Colonic mucosa (tissue), 4 donors: ENCODE data around the gene MTERF4. TPM values are rescaled to one million over a fixed set of nuclear protein-coding genes. Genes with fewer than 3 reads are reported as not detected.

Experiments
- DNase-seq: peaks from one replicate; pipeline ENCODE4 v3.0.0-alpha.2; 2020
- H3K27ac ChIP-seq: fragments of 200-600 bp; one replicate; pipeline ENCODE4 v1.8.0; 2021
- H3K27me3 ChIP-seq: fragments of 200-600 bp; one replicate; pipeline ENCODE4 v1.8.0; 2021
- H3K36me3 ChIP-seq: fragments of 200-600 bp; one replicate; pipeline ENCODE4 v1.8.0; 2021
- H3K4me1 ChIP-seq: fragments of 200-600 bp; one replicate; pipeline ENCODE4 v1.8.0; 2021; ENCODE audit warnings: mild to moderate bottlenecking
- H3K4me3 ChIP-seq: fragments of 200-600 bp; one replicate; pipeline ENCODE4 v1.8.0; 2021
- H3K9ac ChIP-seq, 2 donors: one replicate each; pipeline ENCODE4 v1.7.0; 2013; ENCODE audit warnings: control low read depth in 2 of 2, low read depth in 2 of 2, low read length in 2 of 2
- H3K9me3 ChIP-seq: fragments of 200-600 bp; one replicate; pipeline ENCODE4 v1.8.0; 2021
- CTCF ChIP-seq: fragments of 200-600 bp; IDR thresholded peaks from one replicate; pipeline ENCODE4 v1.8.0; 2022; ENCODE audit warnings: antibody characterized with exemption, mild to moderate bottlenecking
- intact Hi-C: fragments of 100-400 bp; cut with DNase I; formaldehyde crosslinking; loops from one replicate; pipeline ENCODE4 v1.14.1; 2022
- total RNA-seq, 2 donors: library from RNA; stranded (reverse); fragmentation: NEBNext Ultra II Directional in 1 of 2; extraction: Animal tissue kit (Norgen Biotek cat#: 25700) in 1 of 2; gene quantifications; one replicate each; pipeline ENCODE4 v1.2.1, GENCODE V29; 2021
- donor health status: healthy.
- donor health status: DM: no; HTN: no; CAD: no.
- donor health status: DM: no; HTN: no; CAD: no.

Gene MTERF4
- total RNA-seq, 2 donors from 2014 or later, result 20.2 to 25.5 TPM

- H3K27me3 ChIP-seq, result no peaks in the 10 kb centered on the region
- H3K9ac ChIP-seq, result no peak overlapping the region
- TF ChIP-seq CTCF, result no peak
- intact Hi-C loops, result no loop called here
- H3K4me3 ChIP-seq, result no peak overlapping the region
- peaks cover 3% of the 10 kb centered on the region for H3K4me1 ChIP-seq
- no peak overlapping the region for H3K27ac ChIP-seq
- DNase-seq, result no peak
- H3K9me3 ChIP-seq, result no peaks in the 10 kb centered on the region
- no peaks in the 10 kb centered on the region for H3K36me3 ChIP-seq
Measured at GRCh38 chr2:241082341-241083090, 19.6 kb downstream of the MTERF4 start.

DNA sequence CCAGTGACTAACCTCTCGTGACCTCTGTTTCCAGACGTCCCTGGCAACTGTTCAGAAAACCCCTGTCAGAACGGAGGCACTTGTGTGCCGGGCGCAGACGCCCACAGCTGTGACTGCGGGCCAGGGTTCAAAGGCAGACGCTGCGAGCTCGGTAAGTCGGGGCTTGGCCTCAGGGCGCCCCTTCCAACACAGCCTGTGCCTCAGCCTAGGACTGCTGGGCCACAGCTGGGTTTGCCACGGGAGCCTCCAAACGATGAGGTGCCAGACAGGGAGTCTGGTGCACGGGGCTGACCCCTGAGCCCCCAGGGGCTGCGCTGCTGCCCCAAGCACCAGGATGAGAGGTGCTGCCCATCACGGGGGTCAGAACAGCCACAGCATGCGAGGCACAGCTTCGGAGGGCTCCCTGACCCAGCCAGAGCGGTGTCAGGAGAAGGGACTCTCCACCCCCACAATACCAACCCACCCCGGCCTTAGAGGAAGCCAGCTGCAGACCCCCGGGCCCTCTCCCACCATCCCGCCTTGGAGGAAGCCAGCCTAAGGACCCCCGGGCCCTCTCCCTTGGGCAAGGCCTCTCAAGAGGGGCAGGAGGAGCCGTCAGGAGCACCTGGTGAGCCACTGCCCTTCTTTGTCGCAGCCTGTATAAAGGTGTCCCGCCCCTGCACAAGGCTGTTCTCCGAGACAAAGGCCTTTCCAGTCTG is 20.3 kb downstream of the MTERF4 start:
- DNase-seq, result no peak
- Histone ChIP-seq H3K36me3 (no peaks in the 10 kb centered on the region), H3K27ac (no peak overlapping the region), H3K4me3 (no peak overlapping the region), H3K27me3 (no peaks in the 10 kb centered on the region), H3K4me1 (peaks cover 3% of the 10 kb centered on the region), H3K9me3 (no peaks in the 10 kb centered on the region), H3K9ac (no peak overlapping the region)
- intact Hi-C loops, result no loop called here
- no peak for TF ChIP-seq CTCF

- Histone ChIP-seq H3K9me3 (no peaks in the 10 kb centered on the region), H3K27ac (no peak overlapping the region), H3K27me3 (no peaks in the 10 kb centered on the region), H3K9ac (no peak overlapping the region), H3K36me3 (no peaks in the 10 kb centered on the region), H3K4me1 (peaks cover 3% of the 10 kb centered on the region), H3K4me3 (no peak overlapping the region)
- no peak for TF ChIP-seq CTCF
- DNase-seq, result no peak
- intact Hi-C loops, result no loop called here
Measured at GRCh38 chr2:241081190-241081642, 20.9 kb downstream of the MTERF4 start.

DNA sequence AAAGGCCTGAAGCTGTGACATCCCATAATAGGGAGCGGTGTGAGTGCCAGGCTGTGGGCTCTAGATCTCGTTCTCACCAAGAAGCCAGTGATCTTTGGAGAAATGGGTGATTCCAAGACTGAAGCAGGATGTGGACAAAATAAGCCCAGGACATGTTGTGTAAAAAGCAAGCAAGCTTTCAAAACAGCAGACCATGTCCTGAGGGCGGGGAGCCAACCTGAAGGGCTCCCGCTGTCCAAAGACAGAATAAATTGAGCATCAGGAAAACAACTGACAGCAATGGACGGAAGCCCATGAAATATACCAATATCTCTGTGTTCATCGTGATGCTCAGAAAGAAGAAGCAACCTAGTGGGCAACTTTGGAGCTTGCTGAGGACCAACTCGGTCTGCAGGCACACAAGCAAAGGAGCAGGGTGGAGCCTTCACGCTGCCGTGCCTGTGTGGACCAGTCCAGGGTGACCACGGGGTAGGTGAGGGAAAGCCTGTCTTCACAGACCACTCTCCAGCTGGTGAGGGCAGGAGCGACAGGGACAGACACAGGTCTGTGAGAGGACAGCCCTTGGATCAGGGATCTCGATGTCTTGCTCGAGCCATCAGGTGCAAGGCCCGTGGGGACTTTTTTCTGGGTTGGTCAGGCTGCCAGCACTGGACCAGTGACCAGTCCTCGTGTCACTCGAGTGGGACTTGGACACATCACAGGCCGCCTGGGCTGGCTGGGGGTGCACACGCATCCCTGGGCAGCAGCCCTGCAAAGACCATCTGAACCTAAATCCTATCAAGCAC is 21.5 kb downstream of the MTERF4 start:
- H3K36me3 ChIP-seq, result no peaks in the 10 kb centered on the region
- no peak for DNase-seq
- H3K27ac ChIP-seq, result no peak overlapping the region
- intact Hi-C loops, result no loop called here
- peaks cover 3% of the 10 kb centered on the region for H3K4me1 ChIP-seq
- no peaks in the 10 kb centered on the region for H3K27me3 ChIP-seq
- no peak overlapping the region for H3K4me3 ChIP-seq
- H3K9me3 ChIP-seq, result no peaks in the 10 kb centered on the region
- no peak overlapping the region for H3K9ac ChIP-seq
- no peak for TF ChIP-seq CTCF

- no peak for TF ChIP-seq CTCF
- Histone ChIP-seq H3K4me1 (no peaks in the 10 kb centered on the region), H3K9me3 (no peaks in the 10 kb centered on the region), H3K27ac (no peak overlapping the region), H3K4me3 (no peak overlapping the region), H3K36me3 (no peaks in the 10 kb centered on the region), H3K27me3 (no peaks in the 10 kb centered on the region), H3K9ac (no peak overlapping the region)
- DNase-seq, result no peak
- intact Hi-C loops, result no loop called here
Measured at GRCh38 chr2:241074901-241075540, 27.1 kb downstream of the MTERF4 start.
